CD4-positive, alpha-beta T cell treated with Interleukin-10 for 1 hour (primary cell): ENCODE results near the gene TNNI3K.
A peak's percentile ranks its signal among the peaks of the same experiment; 100 is the strongest.

Experiments used
- DNase-seq: peaks from one replicate; pipeline ENCODE4 v3.0.0-alpha.2; 2020

The TNNI3K gene

GRCh38 chr1:74505928-74506710, 270.9 kb downstream of the TNNI3K start:
- DNase-seq, result no peak

GRCh38 chr1:74508449-74508848, 273.3 kb downstream of the TNNI3K start:
- DNase-seq, result no peak

GRCh38 chr1:74512170-74512915, 277.2 kb downstream of the TNNI3K start, which contains the start of gene LRRC53:
Gene LRRC53 (minus strand): TSS chr1:74512611. CDS start chr1:74483349, 29,262 bp downstream.
- no peak for DNase-seq

GRCh38 chr1:74513411-74514300, 278.5 kb downstream of the TNNI3K start:
- DNase-seq, result no peak

- DNase-seq, result no peak
Measured at GRCh38 chr1:74517599-74518051, 282.4 kb downstream of the TNNI3K start.

DNA sequence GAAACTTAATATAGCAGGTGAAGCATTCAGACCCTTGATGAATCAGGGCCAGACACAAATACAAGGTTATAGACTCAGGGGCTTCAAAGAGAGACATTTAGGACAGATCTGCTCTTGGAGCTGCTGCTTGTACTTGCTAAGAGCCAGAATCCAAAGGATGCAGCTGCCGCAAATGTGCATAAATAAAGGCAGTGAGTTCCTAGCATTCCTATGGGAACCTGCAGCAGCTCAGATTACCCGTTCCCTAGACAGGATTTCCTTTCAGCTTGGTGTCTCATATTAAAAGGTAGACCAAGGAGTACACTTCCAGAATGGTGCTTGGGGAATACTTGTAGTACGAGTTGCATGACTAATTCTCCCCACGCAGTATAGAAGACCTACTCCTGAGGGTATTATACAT, 287.0 kb downstream of the TNNI3K start:
- no peak for DNase-seq

DNA sequence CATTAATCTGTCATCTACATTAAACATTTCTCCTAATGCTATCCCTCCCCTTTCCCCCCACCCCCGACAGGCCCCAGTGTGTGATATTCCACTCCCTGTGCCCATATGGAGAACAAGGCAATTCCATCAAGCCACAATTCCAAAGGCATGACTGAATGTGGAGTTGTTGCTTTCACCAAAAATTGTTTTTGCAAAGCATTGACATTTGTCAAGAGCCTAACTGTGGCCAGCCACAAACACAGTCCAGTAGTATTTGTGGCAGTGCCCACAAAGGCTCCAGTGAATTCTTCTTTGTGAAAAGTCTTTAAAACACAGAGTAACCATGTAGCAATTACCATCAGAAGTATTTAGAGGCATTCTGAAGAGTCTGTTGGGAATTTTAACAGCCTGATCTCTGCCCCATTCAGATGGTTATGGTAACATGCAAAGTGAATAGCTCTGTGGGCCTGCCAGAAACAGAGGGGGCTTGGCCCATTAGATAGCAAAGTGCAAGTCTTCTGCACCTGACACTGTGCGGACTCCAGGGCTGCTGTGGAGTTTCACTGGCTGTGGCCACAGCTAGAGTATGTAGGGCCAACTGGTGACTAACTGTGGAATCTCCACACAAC, 288.8 kb downstream of the TNNI3K start:
- no peak for DNase-seq

- no peak for DNase-seq
Measured at GRCh38 chr1:74526708-74527107, 291.5 kb downstream of the TNNI3K start.

GRCh38 chr1:74528123-74528522, 292.9 kb downstream of the TNNI3K start:
- no peak for DNase-seq

- DNase-seq, result no peak
Measured at GRCh38 chr1:74530892-74531291, 295.7 kb downstream of the TNNI3K start.

- DNase-seq, result no peak
Measured at GRCh38 chr1:74531796-74532195, 296.6 kb downstream of the TNNI3K start.

GRCh38 chr1:74534241-74534640, 299.1 kb downstream of the TNNI3K start:
- DNase-seq, result no peak

- no peak for DNase-seq
Measured at GRCh38 chr1:74545821-74546220, 310.6 kb downstream of the TNNI3K start.

GRCh38 chr1:74548961-74549750, 314.0 kb downstream of the TNNI3K start:
- no peak for DNase-seq

DNA sequence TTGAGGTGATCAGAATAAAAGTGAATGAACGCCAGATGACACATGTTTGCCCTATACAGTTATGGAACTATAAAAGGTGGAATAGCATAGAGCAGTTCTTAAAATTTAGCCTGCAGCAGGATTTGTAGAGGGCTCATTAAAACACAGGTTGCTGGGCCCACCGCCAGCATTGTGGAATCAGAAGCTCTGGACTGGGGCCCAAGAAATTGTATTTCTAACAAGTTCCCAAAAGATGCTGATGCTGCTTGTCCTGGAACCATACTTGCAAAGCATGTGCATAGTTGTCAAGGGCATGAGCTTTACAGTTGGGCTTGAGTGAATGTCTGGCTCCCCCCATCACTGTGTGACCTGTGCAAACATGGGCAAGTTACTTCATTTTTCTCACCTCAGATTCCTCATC, 314.7 kb downstream of the TNNI3K start:
- DNase-seq, result no peak

DNA sequence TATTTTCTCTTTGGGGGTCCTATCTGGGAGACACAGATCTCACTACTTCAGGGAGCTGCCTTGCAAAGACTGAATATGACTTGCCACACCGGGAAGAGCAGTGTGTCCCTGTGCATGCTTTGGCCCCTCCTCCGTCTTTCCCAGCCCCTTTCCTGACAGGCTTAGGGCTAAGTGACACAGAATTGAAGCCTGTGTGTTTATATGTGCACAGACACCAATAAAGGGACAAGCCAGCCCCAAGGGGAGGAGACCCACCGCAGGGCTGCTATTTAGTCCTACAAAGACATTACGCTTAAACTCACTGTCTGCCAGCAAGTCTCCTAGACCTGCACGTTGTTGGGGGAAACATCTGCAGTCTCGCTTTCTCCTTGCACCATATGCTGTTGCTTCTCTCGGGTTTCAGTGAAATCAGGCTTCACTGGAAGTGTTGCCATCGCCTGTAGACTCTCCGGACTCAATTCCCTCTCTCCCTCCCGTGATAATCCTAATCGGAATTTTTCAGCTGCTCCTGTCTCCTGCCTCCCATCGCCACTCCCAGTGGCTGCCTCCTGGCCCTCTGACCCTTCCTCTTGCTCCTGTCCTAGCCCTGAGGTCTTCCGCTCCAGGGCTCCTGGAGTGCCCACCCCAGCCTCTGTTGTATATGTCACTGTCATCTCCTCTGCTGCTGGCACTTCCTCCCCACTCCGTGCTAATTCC, 335.8 kb downstream of the TNNI3K start:
- no peak for DNase-seq

DNA sequence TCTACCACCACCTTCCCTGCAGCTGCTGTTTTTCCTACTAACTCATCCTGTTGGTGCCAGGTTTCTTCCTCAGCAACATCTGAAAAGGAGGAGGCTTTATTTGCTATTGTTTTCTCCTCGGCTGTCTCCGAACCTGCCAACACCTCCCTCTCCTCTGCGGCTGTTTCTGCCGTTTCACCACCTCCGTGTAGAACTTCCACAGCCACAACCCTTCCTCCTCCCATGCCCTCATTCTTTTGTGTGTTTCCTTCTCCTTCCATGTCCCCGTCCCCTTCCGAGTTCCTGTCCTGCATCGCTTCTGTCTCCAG, 336.3 kb downstream of the TNNI3K start:
- no peak for DNase-seq

DNA sequence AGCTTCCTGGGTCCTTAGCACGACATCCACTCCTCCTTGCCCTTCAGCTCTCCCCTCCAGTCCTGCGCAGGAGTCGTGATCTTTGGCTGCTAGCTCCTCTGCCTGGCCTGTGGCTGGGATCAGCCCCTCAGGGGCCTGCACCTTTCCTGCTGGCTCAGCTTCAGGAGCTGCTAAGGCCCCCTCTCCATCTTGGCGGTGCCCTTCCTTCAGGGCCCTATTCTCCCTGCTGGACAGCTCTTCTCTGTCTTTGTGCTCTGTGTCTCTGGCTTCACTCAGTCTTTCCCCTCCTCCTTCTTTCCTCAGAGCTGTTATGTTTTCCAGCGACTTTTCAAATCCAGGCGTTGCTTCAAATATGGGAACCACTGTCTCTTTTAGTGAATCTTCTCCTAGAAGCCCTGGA, 336.7 kb downstream of the TNNI3K start:
- DNase-seq, result no peak

GRCh38 chr1:74578101-74578500, 342.9 kb downstream of the TNNI3K start:
- DNase-seq, result no peak

- DNase-seq, result peak; percentile 2
Measured at GRCh38 chr1:74579425-74579824, 344.2 kb downstream of the TNNI3K start.

GRCh38 chr1:74583397-74583796, 348.2 kb downstream of the TNNI3K start:
- no peak for DNase-seq
